Neural cell (in vitro differentiated cells): Measurements from ENCODE around the gene TRIM14.

Experiments
- EZH2 ChIP-seq: fragments of 200-600, 300-800 bp; shearing (Covaris generic), sonication (generic); IDR thresholded peaks from 2 replicates; pipeline ENCODE4 v1.6.1; 2014; ENCODE audit warnings: antibody characterized with exemption, low read length, borderline replicate concordance, mild to moderate bottlenecking; ENCODE audit not compliant: insufficient read depth, poor library complexity, severe bottlenecking
- RAD21 ChIP-seq: fragments of 450-650 bp; conservative IDR thresholded peaks from 2 replicates; pipeline ENCODE4 v1.6.1; 2014; ENCODE audit warnings: antibody characterized with exemption, mild to moderate bottlenecking, moderate library complexity
- TF ChIP-seq, protein P1 (sequence below): fragments of 450-650 bp; IDR thresholded peaks from 2 replicates; pipeline ENCODE4 v1.5.1; 2014; ENCODE audit warnings: antibody characterized with exemption, mild to moderate bottlenecking, moderate library complexity; ENCODE audit not compliant: poor library complexity, severe bottlenecking
- TF ChIP-seq, protein P2 (sequence below): IDR thresholded peaks from 2 replicates; pipeline ENCODE4 v1.6.1; 2012; ENCODE audit warnings: borderline replicate concordance

DNA sequence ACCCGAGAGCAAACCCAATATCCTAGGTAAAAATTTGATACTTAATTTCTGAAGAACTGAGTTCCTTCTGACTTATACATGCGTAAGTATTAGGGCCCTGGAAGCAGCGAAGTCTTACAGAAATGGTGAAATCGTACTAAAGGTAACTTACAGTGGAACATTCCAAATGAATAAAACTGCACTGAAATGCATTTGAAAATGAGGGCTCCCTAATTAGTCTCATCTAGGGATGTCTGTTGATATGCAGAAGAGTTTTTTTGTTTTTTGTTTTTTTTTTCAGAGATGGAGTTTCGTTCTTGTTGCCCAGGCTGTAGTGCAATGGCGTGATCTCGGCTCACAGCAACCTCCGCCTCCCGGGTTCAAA is 72.9 kb downstream of the TRIM14 start:
- TF ChIP-seq RAD21 (no peak), EZH2 (no peak)
- TF ChIP-seq, protein P1, sequence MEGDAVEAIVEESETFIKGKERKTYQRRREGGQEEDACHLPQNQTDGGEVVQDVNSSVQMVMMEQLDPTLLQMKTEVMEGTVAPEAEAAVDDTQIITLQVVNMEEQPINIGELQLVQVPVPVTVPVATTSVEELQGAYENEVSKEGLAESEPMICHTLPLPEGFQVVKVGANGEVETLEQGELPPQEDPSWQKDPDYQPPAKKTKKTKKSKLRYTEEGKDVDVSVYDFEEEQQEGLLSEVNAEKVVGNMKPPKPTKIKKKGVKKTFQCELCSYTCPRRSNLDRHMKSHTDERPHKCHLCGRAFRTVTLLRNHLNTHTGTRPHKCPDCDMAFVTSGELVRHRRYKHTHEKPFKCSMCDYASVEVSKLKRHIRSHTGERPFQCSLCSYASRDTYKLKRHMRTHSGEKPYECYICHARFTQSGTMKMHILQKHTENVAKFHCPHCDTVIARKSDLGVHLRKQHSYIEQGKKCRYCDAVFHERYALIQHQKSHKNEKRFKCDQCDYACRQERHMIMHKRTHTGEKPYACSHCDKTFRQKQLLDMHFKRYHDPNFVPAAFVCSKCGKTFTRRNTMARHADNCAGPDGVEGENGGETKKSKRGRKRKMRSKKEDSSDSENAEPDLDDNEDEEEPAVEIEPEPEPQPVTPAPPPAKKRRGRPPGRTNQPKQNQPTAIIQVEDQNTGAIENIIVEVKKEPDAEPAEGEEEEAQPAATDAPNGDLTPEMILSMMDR = no peak
- TF ChIP-seq, protein P2, sequence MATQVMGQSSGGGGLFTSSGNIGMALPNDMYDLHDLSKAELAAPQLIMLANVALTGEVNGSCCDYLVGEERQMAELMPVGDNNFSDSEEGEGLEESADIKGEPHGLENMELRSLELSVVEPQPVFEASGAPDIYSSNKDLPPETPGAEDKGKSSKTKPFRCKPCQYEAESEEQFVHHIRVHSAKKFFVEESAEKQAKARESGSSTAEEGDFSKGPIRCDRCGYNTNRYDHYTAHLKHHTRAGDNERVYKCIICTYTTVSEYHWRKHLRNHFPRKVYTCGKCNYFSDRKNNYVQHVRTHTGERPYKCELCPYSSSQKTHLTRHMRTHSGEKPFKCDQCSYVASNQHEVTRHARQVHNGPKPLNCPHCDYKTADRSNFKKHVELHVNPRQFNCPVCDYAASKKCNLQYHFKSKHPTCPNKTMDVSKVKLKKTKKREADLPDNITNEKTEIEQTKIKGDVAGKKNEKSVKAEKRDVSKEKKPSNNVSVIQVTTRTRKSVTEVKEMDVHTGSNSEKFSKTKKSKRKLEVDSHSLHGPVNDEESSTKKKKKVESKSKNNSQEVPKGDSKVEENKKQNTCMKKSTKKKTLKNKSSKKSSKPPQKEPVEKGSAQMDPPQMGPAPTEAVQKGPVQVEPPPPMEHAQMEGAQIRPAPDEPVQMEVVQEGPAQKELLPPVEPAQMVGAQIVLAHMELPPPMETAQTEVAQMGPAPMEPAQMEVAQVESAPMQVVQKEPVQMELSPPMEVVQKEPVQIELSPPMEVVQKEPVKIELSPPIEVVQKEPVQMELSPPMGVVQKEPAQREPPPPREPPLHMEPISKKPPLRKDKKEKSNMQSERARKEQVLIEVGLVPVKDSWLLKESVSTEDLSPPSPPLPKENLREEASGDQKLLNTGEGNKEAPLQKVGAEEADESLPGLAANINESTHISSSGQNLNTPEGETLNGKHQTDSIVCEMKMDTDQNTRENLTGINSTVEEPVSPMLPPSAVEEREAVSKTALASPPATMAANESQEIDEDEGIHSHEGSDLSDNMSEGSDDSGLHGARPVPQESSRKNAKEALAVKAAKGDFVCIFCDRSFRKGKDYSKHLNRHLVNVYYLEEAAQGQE = no peak
